ENCODE data around the gene RFPL3.

DNA sequence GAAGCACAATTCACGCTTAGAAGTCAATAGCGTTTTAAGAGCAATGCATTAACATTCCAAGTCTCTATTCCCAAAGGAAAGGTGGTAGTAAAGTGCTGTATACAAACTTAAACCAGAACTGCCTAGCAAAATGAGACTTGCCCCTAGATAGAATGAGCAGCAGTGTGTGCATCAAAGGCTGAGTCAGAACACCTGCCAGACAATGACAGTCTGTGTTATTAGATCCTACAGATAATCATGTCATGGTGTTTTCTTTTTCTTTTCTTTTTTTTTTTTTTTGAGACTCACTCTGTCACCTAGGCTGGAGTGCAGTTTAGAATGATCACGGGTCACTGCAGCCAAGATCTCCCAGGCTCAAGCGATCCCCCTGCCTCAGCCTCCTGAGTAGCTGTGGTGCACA lies 52.8 kb downstream of the RFPL3 start:
- TF ChIP-seq L3MBTL2 (conservative IDR thresholded peaks at IDR 0.05) (no peak), SP1 (IDR thresholded peaks at IDR 0.05) (no peak), ARNT (IDR thresholded peaks at IDR 0.05) (no peak), HDGF (IDR thresholded peaks at IDR 0.05; ENCODE audit: borderline replicate concordance) (no peak), ELF4 (IDR thresholded peaks at IDR 0.05) (no peak)
- TF ChIP-seq, protein P1, sequence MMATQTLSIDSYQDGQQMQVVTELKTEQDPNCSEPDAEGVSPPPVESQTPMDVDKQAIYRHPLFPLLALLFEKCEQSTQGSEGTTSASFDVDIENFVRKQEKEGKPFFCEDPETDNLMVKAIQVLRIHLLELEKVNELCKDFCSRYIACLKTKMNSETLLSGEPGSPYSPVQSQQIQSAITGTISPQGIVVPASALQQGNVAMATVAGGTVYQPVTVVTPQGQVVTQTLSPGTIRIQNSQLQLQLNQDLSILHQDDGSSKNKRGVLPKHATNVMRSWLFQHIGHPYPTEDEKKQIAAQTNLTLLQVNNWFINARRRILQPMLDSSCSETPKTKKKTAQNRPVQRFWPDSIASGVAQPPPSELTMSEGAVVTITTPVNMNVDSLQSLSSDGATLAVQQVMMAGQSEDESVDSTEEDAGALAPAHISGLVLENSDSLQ (IDR thresholded peaks at IDR 0.05), result no peak

All from HEK293T (cell line).